HUES64 (cell line): ENCODE data around the gene CACNA2D3.

Source experiments
- H3K27ac ChIP-seq: 2 replicates; pipeline ENCODE4 v1.7.0; 2013; ENCODE audit warnings: low read depth, low read length, inconsistent platforms
- H3K27me3 ChIP-seq: 2 replicates; pipeline ENCODE4 v1.6.1; 2013; ENCODE audit warnings: mild to moderate bottlenecking, low read length; ENCODE audit not compliant: insufficient read depth
- H3K36me3 ChIP-seq: 2 replicates; pipeline ENCODE4 v1.6.1; 2013; ENCODE audit warnings: mild to moderate bottlenecking, low read length; ENCODE audit not compliant: insufficient read depth
- H3K4me1 ChIP-seq: 2 replicates; pipeline ENCODE4 v1.6.1; 2013; ENCODE audit warnings: mild to moderate bottlenecking, low read length, moderate library complexity; ENCODE audit not compliant: insufficient read depth
- H3K4me3 ChIP-seq: 2 replicates; pipeline ENCODE4 v1.5.1; 2013; ENCODE audit warnings: mild to moderate bottlenecking, low read length, moderate library complexity
- H3K9ac ChIP-seq: 2 replicates; pipeline ENCODE4 v1.6.1; 2013; ENCODE audit warnings: mild to moderate bottlenecking, low read depth, low read length
- H3K9me3 ChIP-seq: 2 replicates; pipeline ENCODE4 v1.6.1; 2013; ENCODE audit warnings: low read depth, low read length; ENCODE audit not compliant: insufficient read depth
- WGBS: fragments of 150-250, 120-280 bp; methylation state at CpG from one replicate; pipeline ENCODE4 v1.1.7; 2013; ENCODE audit warnings: missing lambda C conversion rate; 5-methylcytosine and 5-hydroxymethylcytosine counted together

The CACNA2D3 gene

DNA sequence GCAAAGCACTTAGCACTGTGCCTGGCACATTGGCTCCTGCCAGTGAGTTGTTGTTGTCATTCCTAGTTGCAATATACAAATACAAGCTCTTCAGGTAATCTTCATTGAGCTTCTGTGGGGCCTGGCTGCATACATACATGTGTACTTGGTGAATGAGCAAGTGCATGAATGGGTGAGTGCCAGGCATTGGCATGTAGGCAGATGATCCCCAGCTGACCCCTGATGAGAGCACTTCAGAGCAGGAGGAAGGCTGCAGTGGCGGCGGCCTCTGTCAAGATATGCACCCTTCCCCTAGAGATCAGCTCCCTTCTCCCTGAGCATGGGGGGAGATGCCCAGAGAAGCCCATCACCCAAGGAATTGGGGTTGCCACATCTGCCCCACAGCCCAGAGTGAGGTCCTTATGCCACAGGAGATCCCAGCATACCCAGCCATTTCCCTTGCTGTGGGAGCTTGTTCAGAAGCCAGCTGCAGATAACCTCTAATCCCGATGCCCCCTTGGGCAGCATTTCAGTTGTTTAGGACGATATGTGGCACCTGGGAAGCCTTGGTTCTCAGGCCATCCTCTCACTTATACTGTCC lies 8.8 kb downstream of the CACNA2D3 start:
- Histone ChIP-seq H3K9me3 (no peaks in the 10 kb centered on the region), H3K9ac (no peak overlapping the region), H3K27ac (no peak overlapping the region), H3K4me1 (peaks cover 8% of the 10 kb centered on the region), H3K4me3 (no peak overlapping the region), H3K36me3 (no peaks in the 10 kb centered on the region), H3K27me3 (peaks cover 12% of the 10 kb centered on the region)
- 95% methylated on average over 4 of the region's 4 CpGs for WGBS

- peaks cover 8% of the 10 kb centered on the region for H3K4me1 ChIP-seq
- H3K9ac ChIP-seq = no peak overlapping the region
- H3K9me3 ChIP-seq = no peaks in the 10 kb centered on the region
- H3K4me3 ChIP-seq = no peak overlapping the region
- peaks cover 4% of the 10 kb centered on the region; the same call in 1 of the 2 replicates for H3K27me3 ChIP-seq
- 91% methylated on average over 6 of the region's 8 CpGs for WGBS
- H3K27ac ChIP-seq = no peak overlapping the region
- H3K36me3 ChIP-seq = no peaks in the 10 kb centered on the region
Measured at GRCh38 chr3:54131890-54132289, 9.5 kb downstream of the CACNA2D3 start.

GRCh38 chr3:54132685-54133084 lies 10.3 kb downstream of the CACNA2D3 start:
- Histone ChIP-seq H3K9ac (no peak overlapping the region), H3K4me3 (no peak overlapping the region), H3K27ac (no peak overlapping the region), H3K9me3 (no peaks in the 10 kb centered on the region), H3K27me3 (no peaks in the 10 kb centered on the region), H3K4me1 (peaks cover 8% of the 10 kb centered on the region), H3K36me3 (no peaks in the 10 kb centered on the region)
- WGBS = 93% methylated on average over 3 of the region's 3 CpGs

- Histone ChIP-seq H3K9me3 (no peaks in the 10 kb centered on the region), H3K4me1 (peaks cover 8% of the 10 kb centered on the region), H3K4me3 (no peak overlapping the region), H3K36me3 (no peaks in the 10 kb centered on the region), H3K27ac (no peak overlapping the region), H3K27me3 (no peaks in the 10 kb centered on the region), H3K9ac (no peak overlapping the region)
- 65% methylated on average over 5 of the region's 5 CpGs for WGBS
Measured at GRCh38 chr3:54133196-54133595, 10.8 kb downstream of the CACNA2D3 start.

DNA sequence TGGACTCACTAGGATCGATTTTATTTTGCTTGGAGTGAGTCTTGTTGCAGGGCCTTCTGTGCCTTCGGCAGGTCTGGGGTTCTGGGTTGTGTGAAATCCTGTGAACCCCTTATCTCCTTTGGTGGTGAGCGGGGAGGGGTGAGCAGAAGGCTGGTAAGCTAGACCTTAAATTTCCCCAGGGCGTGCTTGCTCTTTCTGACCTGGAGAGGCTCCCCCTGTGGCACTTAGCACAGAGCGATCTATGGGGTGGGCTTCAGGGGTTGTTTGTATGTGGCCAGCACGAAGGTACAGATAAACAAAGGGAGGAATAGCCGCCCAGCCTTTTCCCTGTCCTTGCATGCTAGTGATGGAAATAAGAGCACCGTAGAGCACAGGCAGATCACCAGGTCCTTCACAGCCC lies 11.8 kb downstream of the CACNA2D3 start:
- Histone ChIP-seq H3K27me3 (no peaks in the 10 kb centered on the region), H3K9ac (no peak overlapping the region), H3K4me1 (peaks cover 8% of the 10 kb centered on the region), H3K4me3 (no peak overlapping the region), H3K9me3 (no peaks in the 10 kb centered on the region), H3K27ac (no peak overlapping the region), H3K36me3 (no peaks in the 10 kb centered on the region)
- 88% methylated on average over 8 of the region's 8 CpGs for WGBS

GRCh38 chr3:54134713-54135112 lies 12.4 kb downstream of the CACNA2D3 start:
- WGBS = 92% methylated on average over 12 of the region's 12 CpGs
- Histone ChIP-seq H3K27me3 (no peaks in the 10 kb centered on the region), H3K9ac (no peak overlapping the region), H3K27ac (no peak overlapping the region), H3K4me1 (peaks cover 8% of the 10 kb centered on the region), H3K9me3 (no peaks in the 10 kb centered on the region), H3K4me3 (no peak overlapping the region), H3K36me3 (no peaks in the 10 kb centered on the region)

DNA sequence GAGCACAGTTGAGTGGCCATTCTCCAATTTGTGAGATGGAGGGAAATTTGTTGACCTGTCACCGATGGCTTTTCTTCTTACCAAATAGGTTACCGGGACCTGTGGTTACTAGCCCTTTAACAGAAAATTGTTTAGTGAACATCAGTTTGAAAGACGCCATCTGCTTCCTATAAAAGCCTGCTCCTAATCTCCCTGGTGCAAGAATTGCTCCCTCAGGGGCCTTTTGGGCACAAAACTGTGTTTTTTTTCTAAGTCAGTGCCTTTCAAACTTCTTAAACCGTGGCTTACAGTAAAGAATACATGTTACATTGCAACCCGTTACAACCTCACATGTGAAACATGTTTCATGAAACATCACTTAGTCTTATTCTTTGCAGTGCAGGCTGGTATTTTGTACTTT lies 15.0 kb downstream of the CACNA2D3 start:
- Histone ChIP-seq H3K9me3 (no peaks in the 10 kb centered on the region), H3K27ac (no peak overlapping the region), H3K9ac (no peak overlapping the region), H3K4me1 (peaks cover 8% of the 10 kb centered on the region), H3K27me3 (no peaks in the 10 kb centered on the region), H3K36me3 (no peaks in the 10 kb centered on the region), H3K4me3 (no peak overlapping the region)
- 94% methylated on average over 5 of the region's 5 CpGs for WGBS

DNA sequence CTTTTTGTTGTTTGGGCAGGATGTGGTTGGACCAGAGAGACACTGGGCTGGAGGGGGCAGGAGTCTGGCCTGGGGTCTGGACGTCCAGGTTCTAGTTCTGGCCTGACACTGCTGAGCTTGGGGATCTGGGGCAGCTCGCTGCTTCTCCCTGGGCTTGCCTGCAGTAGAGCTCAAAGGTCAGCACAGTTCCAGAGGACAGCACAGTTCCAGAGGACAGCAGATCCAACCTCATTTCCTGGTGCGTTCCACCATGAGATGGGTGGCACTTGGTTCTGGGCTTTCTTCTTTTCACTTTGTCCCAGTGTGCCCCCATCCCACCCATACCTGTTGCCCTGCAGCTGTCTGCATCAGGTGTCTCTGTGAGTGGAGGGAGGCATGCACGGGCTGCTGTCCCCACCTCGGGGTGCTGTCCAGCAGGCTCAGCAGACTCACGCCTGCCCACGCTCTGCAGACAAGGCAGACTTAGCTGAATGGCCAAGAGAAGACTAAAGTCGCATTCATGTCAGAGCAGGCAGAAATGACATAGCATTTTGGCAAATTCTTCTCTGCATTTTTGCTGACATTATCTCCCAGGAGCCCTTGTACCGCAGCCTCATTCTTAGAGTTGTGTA lies 16.7 kb downstream of the CACNA2D3 start:
- Histone ChIP-seq H3K9ac (no peak overlapping the region), H3K36me3 (no peaks in the 10 kb centered on the region), H3K27me3 (no peaks in the 10 kb centered on the region), H3K9me3 (no peaks in the 10 kb centered on the region), H3K27ac (no peak overlapping the region), H3K4me3 (no peak overlapping the region), H3K4me1 (peaks cover 8% of the 10 kb centered on the region)
- 81% methylated on average over 9 of the region's 9 CpGs for WGBS

- Histone ChIP-seq H3K9me3 (no peaks in the 10 kb centered on the region), H3K27ac (no peak overlapping the region), H3K4me3 (no peak overlapping the region), H3K4me1 (peaks cover 8% of the 10 kb centered on the region), H3K36me3 (no peaks in the 10 kb centered on the region), H3K9ac (no peak overlapping the region), H3K27me3 (no peaks in the 10 kb centered on the region)
- WGBS = 95% methylated on average over 4 of the region's 4 CpGs
Measured at GRCh38 chr3:54139630-54140029, 17.3 kb downstream of the CACNA2D3 start.

GRCh38 chr3:54144284-54144683 lies 21.9 kb downstream of the CACNA2D3 start:
- Histone ChIP-seq H3K36me3 (no peaks in the 10 kb centered on the region), H3K4me3 (no peak overlapping the region), H3K9me3 (no peaks in the 10 kb centered on the region), H3K27me3 (no peaks in the 10 kb centered on the region), H3K27ac (no peak overlapping the region), H3K9ac (no peak overlapping the region), H3K4me1 (no peaks in the 10 kb centered on the region)
- 90% methylated on average over 2 of the region's 2 CpGs for WGBS

DNA sequence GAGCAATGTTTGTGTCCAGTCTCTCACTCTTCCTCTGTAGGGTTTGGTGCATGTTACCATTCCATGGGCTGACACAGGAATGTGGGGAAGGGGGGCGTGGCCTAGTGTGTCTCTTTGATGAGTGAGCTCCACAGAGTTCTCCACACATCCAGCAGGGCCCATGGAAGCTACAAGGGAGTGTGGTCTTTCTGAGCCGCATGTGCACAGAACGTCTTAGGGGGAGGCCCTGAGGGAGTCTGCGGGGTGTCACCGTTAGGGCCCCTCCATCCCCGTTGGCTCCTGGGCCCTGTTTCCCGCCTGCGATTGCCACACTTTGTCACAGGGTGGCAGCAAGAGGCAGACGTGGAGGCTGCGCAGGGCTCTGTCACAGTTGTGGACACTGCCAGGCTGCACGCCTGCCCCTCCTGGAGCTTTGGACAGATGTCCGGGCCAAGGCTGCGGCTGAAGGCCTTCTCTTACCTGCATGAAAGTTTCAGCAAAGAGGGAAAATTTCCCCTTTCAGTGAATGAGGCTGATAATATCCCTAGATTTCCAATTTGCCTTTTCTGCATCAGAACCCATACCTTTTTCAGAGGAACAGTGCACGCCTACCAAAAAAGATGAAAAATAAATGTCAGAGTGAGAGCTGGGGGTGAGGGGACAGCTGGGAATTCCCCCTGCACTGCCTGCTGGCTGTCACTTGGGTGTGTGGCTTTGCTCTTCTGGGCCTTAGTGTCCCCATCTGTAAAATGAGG lies 24.3 kb downstream of the CACNA2D3 start:
- Histone ChIP-seq H3K27me3 (no peaks in the 10 kb centered on the region), H3K9ac (no peak overlapping the region), H3K27ac (no peak overlapping the region), H3K36me3 (no peaks in the 10 kb centered on the region), H3K9me3 (no peaks in the 10 kb centered on the region), H3K4me3 (no peak overlapping the region), H3K4me1 (no peaks in the 10 kb centered on the region)
- WGBS = 31% methylated on average over 13 of the region's 14 CpGs
